Sigmoid colon (tissue), 7 donors: ENCODE data around the gene KLHL5. TPM values are rescaled to one million over a fixed set of nuclear protein-coding genes. Genes with fewer than 3 reads are reported as not detected.

ENCODE experiments used
- DNase-seq: peaks from one replicate; pipeline ENCODE4 v3.0.0-alpha.2; 2019
- H3K27ac ChIP-seq, 4 donors: fragments of 200-600 bp; sonication (generic); one replicate each; pipeline ENCODE4 v1.5.1; 2016 to 2019; ENCODE audit warnings: mild to moderate bottlenecking in 1 of 4
- H3K27me3 ChIP-seq, 3 donors: fragments of 200-600 bp; sonication (generic); one replicate each; pipeline ENCODE4 v1.5.1; 2019; ENCODE audit warnings: mild to moderate bottlenecking in 1 of 3
- H3K36me3 ChIP-seq, 4 donors: fragments of 200-600 bp; sonication (generic); one replicate each; pipeline ENCODE4 v1.5.1; 2016 to 2019
- H3K4me1 ChIP-seq, 4 donors: fragments of 200-600 bp; sonication (generic); one replicate each; pipeline ENCODE4 v1.5.1; 2017 to 2019
- H3K4me3 ChIP-seq, 4 donors: fragments of 200-600 bp; sonication (generic); one replicate each; pipeline ENCODE4 v1.5.1; 2017 to 2019; ENCODE audit warnings: mild to moderate bottlenecking in 2 of 4, moderate library complexity in 1 of 4
- H3K9me3 ChIP-seq, 4 donors: fragments of 200-600 bp in 3 of 4; sonication (generic) in 3 of 4; one replicate each; pipeline versions ENCODE4 v1.5.1 to v1.6.1; 2013 to 2019
- EP300 ChIP-seq, 4 donors: sonication (generic); formaldehyde crosslinking; IDR thresholded peaks; one replicate each; pipeline ENCODE4 v1.6.1; 2017; ENCODE audit warnings: antibody characterized with exemption in 4 of 4
- POLR2A ChIP-seq, 2 donors: fragments of 450-650 bp; IDR thresholded peaks; one replicate each; pipeline ENCODE4 v1.6.1; 2016; ENCODE audit warnings: antibody characterized with exemption in 2 of 2, mild to moderate bottlenecking in 2 of 2, moderate library complexity in 2 of 2
- POLR2AphosphoS5 ChIP-seq, 4 donors: sonication (generic); formaldehyde crosslinking; IDR thresholded peaks; one replicate each; pipeline ENCODE4 v1.6.1; 2017; ENCODE audit warnings: antibody characterized with exemption in 4 of 4
- WGBS, 2 donors: extraction: QIAGEN DNeasy Blood & Tissue Kit; methylation state at CpG; one replicate each; pipeline ENCODE4 v1.1.7; 2013; 5-methylcytosine and 5-hydroxymethylcytosine counted together
- intact Hi-C: fragments of 100-400 bp; cut with DNase I; formaldehyde crosslinking; loops from one replicate; pipeline ENCODE4 v1.15.1; 2023
- polyA plus RNA-seq, 3 donors: library from polyadenylated mRNA; stranded (reverse); fragments of 200-250 nt; gene quantifications; one replicate each; pipeline ENCODE4 v1.2.3, GENCODE V29; 2013
- total RNA-seq, 4 donors: library from RNA; depleted of rRNA; stranded (reverse); fragments of >200 nt; gene quantifications; one replicate each; pipeline ENCODE4 v1.1.0, GENCODE V29; 2016
- TF ChIP-seq, protein P1 (sequence below), 4 experiments: fragments of 450-650 bp in 3 of 4; fragments of 200-600 bp in 1 of 4; IDR thresholded peaks; one replicate each; pipeline ENCODE4 v1.5.1; 2016 to 2019; ENCODE audit warnings: antibody characterized with exemption in 4 of 4, mild to moderate bottlenecking in 3 of 4, moderate library complexity in 2 of 4
- donor health status: healthy with polysubstance abuse.
- donor health status: Bipolar disorder and iron deficiency.
- donor health status: healthy.

KLHL5 gene
- total and polyA plus RNA-seq, 7 donors, result 5.8 to 179 (median 88.5) TPM

DNA sequence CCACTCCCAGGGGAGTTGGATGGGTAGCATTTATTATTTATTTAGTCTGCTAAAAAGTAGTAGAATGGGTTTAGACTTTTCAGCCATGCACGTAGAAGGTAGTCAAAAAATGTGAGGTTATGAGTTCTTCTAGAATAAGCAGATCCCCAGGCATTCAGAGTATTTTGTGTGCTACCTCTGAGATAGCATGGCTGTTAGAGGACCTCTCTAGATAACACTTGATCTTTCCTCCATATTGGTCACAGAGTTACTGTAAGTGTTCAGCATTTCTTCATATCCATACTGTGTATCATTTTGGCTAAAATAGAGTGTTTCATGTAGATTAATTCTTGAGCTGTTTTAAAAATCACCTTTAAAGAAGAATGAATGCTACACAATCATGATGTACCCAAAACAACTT is 58.4 kb downstream of the KLHL5 start:
- Histone ChIP-seq H3K9me3 (no peaks in the 10 kb centered on the region), H3K27ac (no peak overlapping the region), H3K36me3 (peaks cover 0 to 38% (median 4%) of the 10 kb centered on the region in 4 donors), H3K4me3 (no peak overlapping the region), H3K4me1 (peaks cover 0 to 6% (median 0%) of the 10 kb centered on the region in 4 donors), H3K27me3 (no peaks in the 10 kb centered on the region)
- intact Hi-C loops, result no loop called here
- DNase-seq, result no peak
- WGBS, 2 donors, result 95 to 97% methylated on average over 1 of the region's 1 CpG
- TF ChIP-seq POLR2AphosphoS5 (IDR thresholded peaks at IDR 0.05) (no peak), POLR2A (IDR thresholded peaks at IDR 0.05) (no peak), EP300 (IDR thresholded peaks at IDR 0.05) (no peak)
- TF ChIP-seq, protein P1, sequence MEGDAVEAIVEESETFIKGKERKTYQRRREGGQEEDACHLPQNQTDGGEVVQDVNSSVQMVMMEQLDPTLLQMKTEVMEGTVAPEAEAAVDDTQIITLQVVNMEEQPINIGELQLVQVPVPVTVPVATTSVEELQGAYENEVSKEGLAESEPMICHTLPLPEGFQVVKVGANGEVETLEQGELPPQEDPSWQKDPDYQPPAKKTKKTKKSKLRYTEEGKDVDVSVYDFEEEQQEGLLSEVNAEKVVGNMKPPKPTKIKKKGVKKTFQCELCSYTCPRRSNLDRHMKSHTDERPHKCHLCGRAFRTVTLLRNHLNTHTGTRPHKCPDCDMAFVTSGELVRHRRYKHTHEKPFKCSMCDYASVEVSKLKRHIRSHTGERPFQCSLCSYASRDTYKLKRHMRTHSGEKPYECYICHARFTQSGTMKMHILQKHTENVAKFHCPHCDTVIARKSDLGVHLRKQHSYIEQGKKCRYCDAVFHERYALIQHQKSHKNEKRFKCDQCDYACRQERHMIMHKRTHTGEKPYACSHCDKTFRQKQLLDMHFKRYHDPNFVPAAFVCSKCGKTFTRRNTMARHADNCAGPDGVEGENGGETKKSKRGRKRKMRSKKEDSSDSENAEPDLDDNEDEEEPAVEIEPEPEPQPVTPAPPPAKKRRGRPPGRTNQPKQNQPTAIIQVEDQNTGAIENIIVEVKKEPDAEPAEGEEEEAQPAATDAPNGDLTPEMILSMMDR (IDR thresholded peaks at IDR 0.05), result no peak

DNA sequence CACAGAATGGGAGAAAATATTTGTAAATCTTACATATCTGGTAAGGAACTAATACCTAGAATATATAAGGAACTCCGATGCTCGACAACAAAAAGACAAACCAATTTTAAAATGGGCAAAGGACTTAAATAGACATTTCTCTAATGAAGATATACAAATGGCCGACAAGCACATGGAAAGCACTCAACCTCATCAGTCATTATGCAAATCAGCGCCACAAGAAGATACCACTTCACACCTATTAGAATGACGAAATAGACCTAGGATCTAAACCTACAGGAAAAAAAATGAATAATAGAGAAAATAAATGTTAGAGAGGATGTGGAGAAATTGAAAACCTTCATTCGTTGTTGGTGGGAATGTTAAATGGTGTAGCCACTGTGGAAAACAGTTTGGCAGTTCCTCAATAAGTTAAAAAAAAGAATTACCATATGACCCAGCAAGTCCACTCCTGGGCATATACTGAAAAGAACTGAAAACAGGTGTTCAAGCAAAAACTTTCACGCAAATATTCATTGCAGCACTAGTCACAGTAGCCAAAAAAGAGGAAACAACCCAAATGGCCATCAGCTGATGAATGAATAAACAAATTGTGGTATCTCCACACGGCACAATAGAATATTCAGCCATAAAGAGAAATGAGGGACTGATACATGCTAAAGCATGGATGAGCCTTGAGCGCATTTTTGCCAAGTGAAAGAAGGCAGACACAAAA is 63.0 kb downstream of the KLHL5 start:
- WGBS, 2 donors, result 84 to 94% methylated on average over 9 of the region's 9 CpGs
- Histone ChIP-seq H3K9me3 (no peaks in the 10 kb centered on the region), H3K27me3 (no peaks in the 10 kb centered on the region), H3K4me1 (no peaks in the 10 kb centered on the region), H3K36me3 (peaks cover 0 to 15% (median 0%) of the 10 kb centered on the region in 4 donors), H3K4me3 (no peak overlapping the region), H3K27ac (no peak overlapping the region)
- intact Hi-C loops, result no loop called here
- no peak for DNase-seq
- TF ChIP-seq, protein P1 (IDR thresholded peaks at IDR 0.05), result no peak
- TF ChIP-seq EP300 (IDR thresholded peaks at IDR 0.05) (no peak), POLR2A (IDR thresholded peaks at IDR 0.05) (no peak), POLR2AphosphoS5 (IDR thresholded peaks at IDR 0.05) (no peak)

DNA sequence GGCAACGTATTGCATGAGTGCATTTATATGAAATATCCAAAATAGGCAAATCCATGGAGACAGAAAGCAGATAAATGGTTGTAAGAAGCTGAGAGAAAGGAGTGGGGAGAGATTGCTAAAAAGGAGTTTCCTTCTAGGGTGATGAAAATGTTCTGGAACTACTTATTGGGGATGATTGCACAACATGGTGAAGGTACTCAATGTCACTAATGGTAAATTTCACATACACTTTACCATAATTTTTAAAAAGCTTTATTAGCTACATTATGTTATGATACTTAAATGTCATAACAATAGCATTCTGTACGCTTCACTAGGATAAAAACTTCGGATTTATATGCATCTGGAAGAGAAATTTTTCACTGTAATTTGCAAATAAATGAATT is 63.6 kb downstream of the KLHL5 start:
- no peak overlapping the region for H3K4me3 ChIP-seq
- intact Hi-C loops, result no loop called here
- no peaks in the 10 kb centered on the region for H3K4me1 ChIP-seq
- 87 to 93% methylated on average over 3 of the region's 3 CpGs for WGBS, 2 donors
- no peak for DNase-seq
- TF ChIP-seq POLR2AphosphoS5 (IDR thresholded peaks at IDR 0.05) (no peak), POLR2A (IDR thresholded peaks at IDR 0.05) (no peak), EP300 (IDR thresholded peaks at IDR 0.05) (no peak)
- TF ChIP-seq, protein P1 (IDR thresholded peaks at IDR 0.05), result no peak
- H3K36me3 ChIP-seq, result peaks cover 0 to 15% (median 0%) of the 10 kb centered on the region in 4 donors
- H3K27me3 ChIP-seq, result no peaks in the 10 kb centered on the region
- H3K9me3 ChIP-seq, result no peaks in the 10 kb centered on the region
- H3K27ac ChIP-seq, result no peak overlapping the region

DNA sequence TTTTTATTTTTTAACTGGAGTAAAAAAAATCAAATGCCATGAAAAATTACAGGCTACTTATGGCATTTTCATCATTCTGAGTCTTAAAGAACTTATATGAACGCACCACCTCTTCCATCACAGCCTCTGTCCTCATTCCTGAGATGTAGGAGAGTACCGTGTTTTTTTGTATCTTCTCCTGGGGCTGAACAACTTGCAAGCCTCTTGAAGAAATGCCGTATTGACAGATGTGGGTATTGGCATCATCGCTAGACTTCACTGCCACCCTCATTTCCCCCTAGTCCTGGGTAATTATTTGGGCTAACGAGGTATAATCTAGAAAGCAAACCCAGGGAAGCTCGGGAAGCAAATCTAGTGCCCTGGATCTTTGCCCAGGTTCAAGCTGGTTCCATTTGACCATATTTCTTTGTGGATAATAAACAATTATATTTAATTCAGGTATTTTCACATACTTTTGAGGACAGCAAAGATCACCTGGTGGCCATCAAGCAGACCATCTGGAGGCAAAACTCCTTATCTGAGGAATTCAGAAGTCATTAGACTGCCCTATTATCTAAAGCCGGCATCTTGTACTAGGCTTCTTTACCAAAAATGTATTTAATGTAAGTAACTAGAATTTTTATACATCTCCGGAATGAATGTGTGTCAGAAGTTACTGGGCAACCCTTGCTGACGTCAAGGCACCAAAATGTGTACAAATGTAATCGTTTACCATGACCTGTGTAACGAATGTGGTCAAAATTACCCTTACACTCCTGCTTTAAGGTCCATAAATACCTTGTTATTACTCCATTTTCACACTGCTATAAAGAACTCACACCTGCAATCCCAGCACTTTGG is 64.4 kb downstream of the KLHL5 start:
- DNase-seq, result no peak
- no peaks in the 10 kb centered on the region for H3K4me1 ChIP-seq
- H3K4me3 ChIP-seq, result no peak overlapping the region
- H3K36me3 ChIP-seq, result peaks cover 0 to 8% (median 0%) of the 10 kb centered on the region in 4 donors
- no peaks in the 10 kb centered on the region for H3K9me3 ChIP-seq
- no peaks in the 10 kb centered on the region for H3K27me3 ChIP-seq
- TF ChIP-seq POLR2AphosphoS5 (IDR thresholded peaks at IDR 0.05) (no peak), POLR2A (IDR thresholded peaks at IDR 0.05) (no peak), EP300 (IDR thresholded peaks at IDR 0.05) (no peak)
- TF ChIP-seq, protein P1 (IDR thresholded peaks at IDR 0.05), result no peak
- 68 to 87% methylated on average over 11 of the region's 11 CpGs for WGBS, 2 donors
- H3K27ac ChIP-seq, result no peak overlapping the region
- intact Hi-C loops, result no loop called here
